Stomach (tissue), 9 donors: ENCODE results near the gene CCL26. TPM values are rescaled to one million over a fixed set of nuclear protein-coding genes. Genes with fewer than 3 reads are reported as not detected.

Experiments used
- DNase-seq, 2 donors: peaks; one replicate each; pipeline versions ENCODE4 v3.0.0 to v3.0.0-alpha.2; 2013 to 2019
- H3K27ac ChIP-seq, 5 donors: fragments of 200-600 bp in 4 of 5; sonication (generic) in 4 of 5; one replicate each; pipeline ENCODE4 v1.5.1; 2013 to 2019; ENCODE audit warnings: mild to moderate bottlenecking in 1 of 5, moderate library complexity in 1 of 5
- H3K27me3 ChIP-seq, 3 donors: fragments of 200-600 bp; sonication (generic); one replicate each; pipeline ENCODE4 v1.5.1; 2017 to 2019; ENCODE audit warnings: mixed run types in 1 of 3
- H3K36me3 ChIP-seq, 4 donors: fragments of 200-600 bp; sonication (generic); 1 replicate in 3 of 4; 2 replicates in 1 of 4; pipeline ENCODE4 v1.5.1; 2016 to 2019
- H3K4me1 ChIP-seq, 4 donors: fragments of 200-600 bp; sonication (generic); one replicate each; pipeline ENCODE4 v1.5.1; 2016 to 2019
- H3K4me3 ChIP-seq, 4 donors: fragments of 200-600 bp; sonication (generic) in 3 of 4; one replicate each; pipeline ENCODE4 v1.5.1; 2016 to 2019; ENCODE audit warnings: mild to moderate bottlenecking in 1 of 4
- H3K9me3 ChIP-seq, 4 donors: fragments of 200-600 bp; sonication (generic); one replicate each; pipeline ENCODE4 v1.5.1; 2016 to 2019
- CTCF ChIP-seq, 7 experiments: fragments of 450-650 bp in 4 of 7; fragments of 200-600 bp in 3 of 7; sonication (generic) in 3 of 7; IDR thresholded peaks; one replicate each; pipeline ENCODE4 v1.5.1; 2016 to 2019; ENCODE audit warnings: antibody characterized with exemption in 7 of 7, control low read depth in 2 of 7, mild to moderate bottlenecking in 1 of 7
- EP300 ChIP-seq: sonication (generic); formaldehyde crosslinking; IDR thresholded peaks from one replicate; pipeline ENCODE4 v1.6.1; 2017; ENCODE audit warnings: antibody characterized with exemption
- POLR2A ChIP-seq, 4 donors: fragments of 450-650 bp; IDR thresholded peaks; one replicate each; pipeline ENCODE4 v1.6.1; 2016; ENCODE audit warnings: antibody characterized with exemption in 4 of 4, control low read depth in 2 of 4, mild to moderate bottlenecking in 1 of 4, moderate library complexity in 1 of 4
- POLR2AphosphoS5 ChIP-seq, 3 donors: sonication (generic); formaldehyde crosslinking; IDR thresholded peaks; one replicate each; pipeline ENCODE4 v1.6.1; 2016; ENCODE audit warnings: antibody characterized with exemption in 3 of 3
- WGBS, 5 donors: extraction: QIAGEN DNeasy Blood & Tissue Kit in 3 of 5; methylation state at CpG; one replicate each; pipeline versions ENCODE4 v1.1.5 to v1.1.7; 2013 to 2018; 5-methylcytosine and 5-hydroxymethylcytosine counted together
- intact Hi-C: fragments of 100-400 bp; cut with DNase I; formaldehyde crosslinking; loops from one replicate; pipeline ENCODE4 v1.15.1; 2023; ENCODE audit warnings: low total_unique reads
- polyA plus RNA-seq, 3 donors: library from polyadenylated mRNA; stranded (reverse); fragments of 200-250 nt; gene quantifications; one replicate each; pipeline ENCODE4 v1.2.3, GENCODE V29; 2013
- total RNA-seq, 5 donors: library from RNA; depleted of rRNA; stranded (reverse); fragments of >200 nt; gene quantifications; one replicate each; pipeline versions ENCODE4 v1.1.0 to v1.2.3, GENCODE V29; 2014 to 2016
- donor health status: healthy with polysubstance abuse.
- donor health status: Bipolar disorder and iron deficiency.
- donor health status: healthy.

CCL26 gene
- total and polyA plus RNA-seq, 8 donors, result 0.65 to 1.6 TPM; not detected in 6

- H3K9me3 ChIP-seq, result peaks cover 7 to 27% (median 24%) of the 10 kb centered on the region in 4 donors
- TF ChIP-seq POLR2AphosphoS5 (IDR thresholded peaks at IDR 0.05), result no peak
- no peak for TF ChIP-seq POLR2A (IDR thresholded peaks at IDR 0.05)
- no peak for TF ChIP-seq CTCF (IDR thresholded peaks at IDR 0.05)
- no peak for TF ChIP-seq EP300
- H3K36me3 ChIP-seq, result no peaks in the 10 kb centered on the region
- no peak overlapping the region for H3K27ac ChIP-seq
- H3K4me3 ChIP-seq, result no peak overlapping the region
- DNase-seq, result no peak
- H3K4me1 ChIP-seq, result no peaks in the 10 kb centered on the region
- intact Hi-C loops, result no loop called here
- no peaks in the 10 kb centered on the region for H3K27me3 ChIP-seq
- 84 to 97% (median 95%) methylated on average over 3 to 4 of the region's 4 CpGs for WGBS, 5 donors
Observed at GRCh38 chr7:75806560-75807307, 34.7 kb upstream of the CCL26 start.

- no peaks in the 10 kb centered on the region for H3K4me1 ChIP-seq
- WGBS, 5 donors, result 58 to 85% (median 66%) methylated on average over 5 of the region's 5 CpGs
- no peak overlapping the region for H3K4me3 ChIP-seq
- intact Hi-C loops, result no loop called here
- DNase-seq, result no peak
- peaks cover 7 to 27% (median 24%) of the 10 kb centered on the region in 4 donors for H3K9me3 ChIP-seq
- H3K36me3 ChIP-seq, result no peaks in the 10 kb centered on the region
- no peak overlapping the region for H3K27ac ChIP-seq
- no peaks in the 10 kb centered on the region for H3K27me3 ChIP-seq
- TF ChIP-seq POLR2A (IDR thresholded peaks at IDR 0.05) (no peak), EP300 (no peak), CTCF (IDR thresholded peaks at IDR 0.05) (no peak)
Observed at GRCh38 chr7:75804705-75805104, 32.7 kb upstream of the CCL26 start.

- Histone ChIP-seq H3K36me3 (no peaks in the 10 kb centered on the region), H3K4me1 (no peaks in the 10 kb centered on the region), H3K9me3 (peaks cover 7 to 27% (median 24%) of the 10 kb centered on the region in 4 donors), H3K27me3 (no peaks in the 10 kb centered on the region), H3K27ac (no peak overlapping the region), H3K4me3 (no peak overlapping the region)
- no peak for DNase-seq
- no peak for TF ChIP-seq EP300
- WGBS, 5 donors, result 69 to 97% (median 80%) methylated on average over 2 of the region's 2 CpGs
- intact Hi-C loops, result no loop called here
Observed at GRCh38 chr7:75804004-75804403, 32.0 kb upstream of the CCL26 start.

GRCh38 chr7:75802552-75802821 is 30.5 kb upstream of the CCL26 start:
- WGBS, 5 donors, result 81 to 92% (median 90%) methylated on average over 5 of the region's 5 CpGs
- no peak for TF ChIP-seq EP300
- no peak for TF ChIP-seq CTCF (IDR thresholded peaks at IDR 0.05)
- no peak for TF ChIP-seq POLR2AphosphoS5 (IDR thresholded peaks at IDR 0.05)
- no peak for TF ChIP-seq POLR2A (IDR thresholded peaks at IDR 0.05)
- peaks cover 7 to 19% (median 17%) of the 10 kb centered on the region in 4 donors for H3K9me3 ChIP-seq
- DNase-seq, result no peak
- no peak overlapping the region for H3K4me3 ChIP-seq
- intact Hi-C loops, result no loop called here
- H3K4me1 ChIP-seq, result no peaks in the 10 kb centered on the region
- no peak overlapping the region for H3K27ac ChIP-seq
- H3K27me3 ChIP-seq, result no peaks in the 10 kb centered on the region
- no peaks in the 10 kb centered on the region for H3K36me3 ChIP-seq

- intact Hi-C loops, result no loop called here
- Histone ChIP-seq H3K27me3 (peaks cover 0 to 5% (median 0%) of the 10 kb centered on the region in 3 donors), H3K36me3 (no peaks in the 10 kb centered on the region), H3K4me1 (peaks cover 0 to 15% (median 0%) of the 10 kb centered on the region in 4 donors), H3K9me3 (no peaks in the 10 kb centered on the region), H3K27ac (no peak overlapping the region), H3K4me3 (no peak overlapping the region)
- DNase-seq, result no peak
- TF ChIP-seq POLR2AphosphoS5 (IDR thresholded peaks at IDR 0.05), result no peak
- no peak for TF ChIP-seq CTCF (IDR thresholded peaks at IDR 0.05)
- TF ChIP-seq EP300, result no peak
- TF ChIP-seq POLR2A (IDR thresholded peaks at IDR 0.05), result no peak
- 40 to 53% (median 42%) methylated on average over 4 of the region's 4 CpGs for WGBS, 5 donors
Observed at GRCh38 chr7:75798770-75799169, 26.8 kb upstream of the CCL26 start.
